Testis (tissue), 2 donors: ENCODE data around the gene DNAJC8.

Source experiments
- CTCF ChIP-seq, 3 experiments: fragments of 450-650 bp in 2 of 3; fragments of 200-600 bp in 1 of 3; sonication (generic) in 1 of 3; IDR thresholded peaks; one replicate each; pipeline ENCODE4 v1.5.1; 2016 to 2019; ENCODE audit warnings: antibody characterized with exemption in 3 of 3, mild to moderate bottlenecking in 2 of 3, moderate library complexity in 1 of 3
- POLR2A ChIP-seq: fragments of 450-650 bp; IDR thresholded peaks from one replicate; pipeline ENCODE4 v1.6.1; 2017; ENCODE audit warnings: antibody characterized with exemption, mild to moderate bottlenecking, moderate library complexity

DNA sequence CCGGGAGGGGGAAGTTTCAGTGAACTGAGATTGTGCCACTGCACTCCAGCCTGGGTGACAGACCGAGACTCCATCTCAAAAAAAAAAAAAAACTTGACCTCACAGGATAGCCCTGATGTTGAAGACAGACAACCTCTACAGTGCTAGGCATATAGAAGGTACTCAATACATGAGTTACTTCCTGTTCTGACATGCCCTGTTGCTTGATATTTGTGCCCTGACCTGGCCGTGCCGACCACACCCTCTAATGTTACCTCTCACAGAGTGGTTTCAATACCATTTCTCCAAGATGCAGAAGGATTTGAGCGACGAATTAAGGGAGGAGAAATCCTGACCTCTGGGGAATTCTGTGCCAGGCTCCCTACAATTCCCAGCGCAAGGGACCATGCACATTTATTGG lies 61.6 kb downstream of the DNAJC8 start:
- TF ChIP-seq CTCF (IDR thresholded peaks at IDR 0.05) = no peak
- no peak for TF ChIP-seq POLR2A
